RWPE2 (cell line): ENCODE results near the gene ZDHHC20.

Source experiments
- ATAC-seq: fragments of 200-7000 bp; cut with Tn5 transposase; 3 replicates; pipeline ENCODE4 v1.9.1; 2021; ENCODE audit warnings: low read depth
- DNase-seq: peaks from one replicate; pipeline ENCODE4 v3.0.0-alpha.2; 2020; ENCODE audit warnings: low spot score
- H3K27ac ChIP-seq: fragments of 450-650 bp; 2 replicates; pipeline ENCODE4 v1.5.1; 2017; ENCODE audit warnings: mild to moderate bottlenecking; ENCODE audit not compliant: poor library complexity, severe bottlenecking
- H3K27me3 ChIP-seq: fragments of 250-450 bp; sonication (Bioruptor Pico); 2 replicates; pipeline ENCODE4 v1.5.1; 2021; ENCODE audit warnings: mild to moderate bottlenecking, moderate library complexity; ENCODE audit not compliant: insufficient read depth, poor library complexity, severe bottlenecking
- H3K36me3 ChIP-seq: fragments of 250-450 bp; sonication (Bioruptor Pico); 2 replicates; pipeline ENCODE4 v1.5.1; 2020; ENCODE audit warnings: low read depth, mild to moderate bottlenecking, moderate library complexity
- H3K4me1 ChIP-seq: fragments of 250-450 bp; sonication (Bioruptor Pico); 2 replicates; pipeline ENCODE4 v1.5.1; 2021; ENCODE audit warnings: mild to moderate bottlenecking, moderate library complexity; ENCODE audit not compliant: insufficient read depth, poor library complexity, severe bottlenecking
- H3K4me3 ChIP-seq: fragments of 250-450 bp; sonication (Bioruptor Pico); 2 replicates; pipeline ENCODE4 v1.5.1; 2021; ENCODE audit warnings: mild to moderate bottlenecking, moderate library complexity; ENCODE audit not compliant: severe bottlenecking
- H3K9me3 ChIP-seq: fragments of 250-450 bp; sonication (Bioruptor Pico); 2 replicates; pipeline ENCODE4 v1.5.1; 2021; ENCODE audit warnings: mild to moderate bottlenecking, moderate library complexity; ENCODE audit not compliant: severe bottlenecking
- CTCF ChIP-seq: fragments of 450-650 bp; IDR thresholded peaks from one replicate; pipeline ENCODE4 v1.5.1; 2017; ENCODE audit warnings: mild to moderate bottlenecking, moderate library complexity; ENCODE audit not compliant: poor library complexity, severe bottlenecking

ZDHHC20 gene

DNA sequence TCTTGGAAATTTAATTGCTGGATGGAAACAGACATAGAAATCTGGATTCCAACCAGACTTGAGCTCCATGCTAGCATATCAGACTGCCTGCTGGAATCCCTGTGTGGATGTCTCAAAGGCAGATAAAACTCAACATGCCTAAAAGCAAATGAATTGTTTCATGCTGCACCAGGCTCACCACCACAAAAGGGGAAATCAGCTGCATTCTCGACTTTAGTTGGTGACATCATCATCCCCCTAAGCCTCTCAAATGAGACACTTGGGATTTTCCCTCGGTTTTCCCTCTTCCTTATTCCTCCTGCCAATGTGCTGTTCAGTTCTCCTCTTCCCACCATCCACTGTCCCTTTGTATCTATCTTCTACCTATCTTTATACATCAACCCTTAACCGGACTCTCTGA lies 134.3 kb downstream of the ZDHHC20 start:
- no peaks in the 10 kb centered on the region for H3K9me3 ChIP-seq
- DNase-seq (no peak), ATAC-seq (no peak)
- H3K4me3 ChIP-seq, result no peak overlapping the region
- H3K27me3 ChIP-seq, result no peaks in the 10 kb centered on the region
- H3K4me1 ChIP-seq, result no peaks in the 10 kb centered on the region
- H3K27ac ChIP-seq, result no peak overlapping the region
- no peak for TF ChIP-seq CTCF
- H3K36me3 ChIP-seq, result no peaks in the 10 kb centered on the region

DNA sequence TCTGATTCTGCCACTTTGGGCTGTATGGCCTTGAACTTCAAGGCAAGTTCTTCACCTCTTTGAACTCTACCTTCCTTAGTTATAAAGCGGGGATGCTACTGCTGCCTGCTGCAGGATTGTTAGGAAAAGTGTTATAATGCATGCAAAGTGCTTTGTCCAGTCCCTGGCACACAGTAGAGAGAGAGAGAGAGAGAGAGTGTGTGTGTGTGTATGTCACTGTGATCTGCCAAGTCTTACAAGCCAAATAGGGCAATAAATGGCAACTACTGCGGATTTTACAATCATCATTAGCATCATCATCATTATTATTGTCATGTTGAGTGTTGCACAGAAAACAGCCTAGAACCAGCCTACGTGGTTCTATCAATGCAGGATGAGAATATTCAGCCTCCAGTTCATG lies 136.1 kb downstream of the ZDHHC20 start:
- no peak for ATAC-seq
- H3K36me3 ChIP-seq, result no peaks in the 10 kb centered on the region

More for the DNA sequence above, 136.1 kb downstream of the ZDHHC20 start:
- Histone ChIP-seq H3K27ac (no peak overlapping the region), H3K4me1 (no peaks in the 10 kb centered on the region), H3K9me3 (no peaks in the 10 kb centered on the region), H3K27me3 (no peaks in the 10 kb centered on the region), H3K4me3 (no peak overlapping the region)
- DNase-seq, result no peak
- no peak for TF ChIP-seq CTCF
